ENCODE results near the gene AKR1A1.

- TF ChIP-seq CTCF (conservative IDR thresholded peaks at IDR 0.05): no peak
- TF ChIP-seq ZFX (IDR thresholded peaks at IDR 0.05): no peak
Measured at GRCh38 chr1:45526135-45526644, 24.4 kb upstream of the AKR1A1 start.
